HFFc6 (cell line): Measurements from ENCODE around the gene ZNRF2. TPM values are rescaled to one million over a fixed set of nuclear protein-coding genes. Genes with fewer than 3 reads are reported as not detected.
"Not testable (repeated sequence)": the region's sequence is repeated elsewhere in the genome, so short reads cannot be mapped to it uniquely, and the experiment has no call there.

Experiments used
- DNase-seq: peaks from one replicate; pipeline ENCODE4 v3.0.0-alpha.2; 2018
- H3K27ac Mint-ChIP-seq: 2 replicates; pipeline ENCODE4 v1.8.0; 2020; ENCODE audit warnings: mild to moderate bottlenecking, mixed read lengths
- H3K27me3 Mint-ChIP-seq: 2 replicates; pipeline ENCODE4 v1.8.0; 2021; ENCODE audit warnings: mild to moderate bottlenecking, moderate library complexity, mixed read lengths; ENCODE audit not compliant: insufficient read depth
- H3K36me3 Mint-ChIP-seq: 2 replicates; pipeline ENCODE4 v1.8.0; 2021; ENCODE audit warnings: low read depth, mixed read lengths
- H3K4me1 Mint-ChIP-seq: 2 replicates; pipeline ENCODE4 v1.8.0; 2020; ENCODE audit warnings: low read depth, mixed read lengths
- H3K4me3 Mint-ChIP-seq: 2 replicates; pipeline ENCODE4 v1.8.0; 2020; ENCODE audit warnings: mild to moderate bottlenecking, moderate library complexity, mixed read lengths
- H3K9me3 Mint-ChIP-seq: 2 replicates; pipeline ENCODE4 v1.8.0; 2020; ENCODE audit warnings: mild to moderate bottlenecking, mixed read lengths
- CTCF ChIP-seq: fragments of 200-600 bp; sonication (generic); IDR thresholded peaks from 2 replicates; pipeline ENCODE4 v1.5.0; 2021; ENCODE audit warnings: antibody characterized with exemption, mild to moderate bottlenecking
- total RNA-seq, 6 experiments: library from RNA; stranded (reverse); fragmentation: NEBNext Ultra II Directional; extraction: Animal tissue kit (Norgen Biotek cat#: 25700); gene quantifications; 2 replicates in 1 of 6; 3 replicates in 5 of 6; pipeline ENCODE4 v1.2.3, GENCODE V29; 2021

Gene ZNRF2
- total RNA-seq, 6 experiments from 2014 or later, result 2.3 to 3.1 (median 2.7) TPM

GRCh38 chr7:30282735-30283134, 1.7 kb upstream of the ZNRF2 start:
- H3K9me3 Mint-ChIP-seq, result 0 out of 2 replicates have a peak, but pooled peaks cover 4% of the 10 kb centered on the region
- peaks cover 9% of the 10 kb centered on the region for H3K27me3 Mint-ChIP-seq
- no peak overlapping the region for H3K27ac Mint-ChIP-seq
- peaks cover 9% of the 10 kb centered on the region for H3K36me3 Mint-ChIP-seq
- no peak overlapping the region for H3K4me3 Mint-ChIP-seq
- DNase-seq, result no peak
- H3K4me1 Mint-ChIP-seq, result peaks cover 19% of the 10 kb centered on the region
- TF ChIP-seq CTCF, result no peak

GRCh38 chr7:30285067-30285535, 704 bp downstream of the ZNRF2 start:
- peaks cover 31% of the 10 kb centered on the region for H3K4me1 Mint-ChIP-seq

GRCh38 chr7:30285536-30286284, 1.3 kb downstream of the ZNRF2 start:
- Mint-ChIP-seq H3K4me1 (peaks cover 37% of the 10 kb centered on the region), H3K4me3 (peak overlapping the region; percentile 98), H3K27me3 (no peaks in the 10 kb centered on the region), H3K36me3 (peaks cover 9% of the 10 kb centered on the region), H3K9me3 (0 out of 2 replicates have a peak, but pooled peaks cover 4% of the 10 kb centered on the region), H3K27ac (peak overlapping the region; percentile 91)
- TF ChIP-seq CTCF, result no peak
- peak; percentile 57 for DNase-seq

More at GRCh38 chr7:30285067-30285535, 704 bp downstream of the ZNRF2 start:
- no peaks in the 10 kb centered on the region for H3K27me3 Mint-ChIP-seq
- H3K9me3 Mint-ChIP-seq, result 0 out of 2 replicates have a peak, but pooled peaks cover 4% of the 10 kb centered on the region
- no peak for DNase-seq
- no peak; the same call in 1 of the 2 replicates for TF ChIP-seq CTCF
- peaks cover 9% of the 10 kb centered on the region for H3K36me3 Mint-ChIP-seq
- peak overlapping the region; percentile 84 for H3K4me3 Mint-ChIP-seq
- H3K27ac Mint-ChIP-seq, result peak overlapping the region; percentile 33

DNA sequence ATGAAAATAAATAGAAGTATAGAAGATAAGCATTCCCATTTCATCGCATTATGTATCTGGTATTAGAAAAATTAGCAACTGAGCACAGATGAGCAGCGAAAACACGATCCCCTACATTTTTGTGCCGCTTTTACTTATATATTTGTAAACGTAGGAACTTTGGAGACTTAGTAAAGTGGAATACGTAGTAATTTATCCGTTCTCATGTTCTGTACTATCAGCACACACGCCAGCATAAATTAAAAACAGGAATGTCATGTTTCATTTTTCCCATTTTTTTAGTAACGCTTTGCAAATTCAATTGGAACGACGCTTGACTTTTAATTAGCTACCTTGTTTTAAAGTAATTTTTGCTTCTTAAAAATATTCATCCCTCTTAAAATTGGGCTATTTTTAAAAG, 2.4 kb downstream of the ZNRF2 start:
- TF ChIP-seq CTCF, result no peak
- Mint-ChIP-seq H3K36me3 (peaks cover 9% of the 10 kb centered on the region), H3K4me3 (peak overlapping the region; percentile 98)

DNA sequence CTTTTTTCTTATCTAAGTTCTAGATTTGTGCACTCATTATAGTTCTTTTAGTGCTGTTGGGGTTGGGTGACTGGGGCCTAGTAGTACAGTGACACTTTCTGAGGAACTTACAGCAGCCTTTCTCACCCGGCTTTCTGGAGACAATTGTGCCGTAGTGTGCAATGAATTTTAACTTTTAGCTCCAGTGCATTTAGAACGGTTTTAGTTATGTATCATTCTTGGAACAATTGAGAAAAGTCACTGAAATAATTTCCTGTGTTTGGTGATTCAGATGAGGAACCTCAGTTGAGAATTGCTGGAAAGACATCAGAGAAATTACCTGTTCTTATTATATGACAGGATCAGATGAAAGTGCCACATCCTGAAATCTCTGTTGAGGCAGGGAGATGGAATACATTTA, 3.2 kb downstream of the ZNRF2 start:
- H3K4me1 Mint-ChIP-seq, result peaks cover 42% of the 10 kb centered on the region
- not testable (repeated sequence) for H3K27me3 Mint-ChIP-seq, DNase-seq, H3K9me3 Mint-ChIP-seq, H3K4me3 Mint-ChIP-seq, H3K36me3 Mint-ChIP-seq, H3K27ac Mint-ChIP-seq

More for the DNA sequence above, 2.4 kb downstream of the ZNRF2 start:
- Mint-ChIP-seq H3K27ac (peak overlapping the region; percentile 91), H3K27me3 (no peaks in the 10 kb centered on the region), H3K4me1 (peaks cover 42% of the 10 kb centered on the region), H3K9me3 (0 out of 2 replicates have a peak, but pooled peaks cover 4% of the 10 kb centered on the region)
- DNase-seq, result no peak

GRCh38 chr7:30289634-30290033, 5.2 kb downstream of the ZNRF2 start:
- not testable (repeated sequence) for H3K27ac Mint-ChIP-seq, H3K4me3 Mint-ChIP-seq, DNase-seq, H3K27me3 Mint-ChIP-seq, H3K9me3 Mint-ChIP-seq, H3K36me3 Mint-ChIP-seq
- H3K4me1 Mint-ChIP-seq, result peaks cover 38% of the 10 kb centered on the region

- DNase-seq, H3K9me3 Mint-ChIP-seq, H3K27me3 Mint-ChIP-seq, H3K36me3 Mint-ChIP-seq, H3K4me3 Mint-ChIP-seq: not testable (repeated sequence)
- H3K4me1 Mint-ChIP-seq, result peaks cover 38% of the 10 kb centered on the region
- H3K27ac Mint-ChIP-seq, result peak overlapping the region; percentile 38; the same call in 1 of the 2 replicates
Measured at GRCh38 chr7:30290317-30290716, 5.9 kb downstream of the ZNRF2 start.

- H3K4me1 Mint-ChIP-seq, result peaks cover 23% of the 10 kb centered on the region
- H3K27ac Mint-ChIP-seq, H3K9me3 Mint-ChIP-seq, H3K4me3 Mint-ChIP-seq, DNase-seq, H3K36me3 Mint-ChIP-seq, H3K27me3 Mint-ChIP-seq: not testable (repeated sequence)
Measured at GRCh38 chr7:30292416-30293038, 8.1 kb downstream of the ZNRF2 start.

- H3K4me3 Mint-ChIP-seq, H3K4me1 Mint-ChIP-seq, DNase-seq, H3K27ac Mint-ChIP-seq, H3K9me3 Mint-ChIP-seq, H3K36me3 Mint-ChIP-seq, H3K27me3 Mint-ChIP-seq: not testable (repeated sequence)
Measured at GRCh38 chr7:30296304-30296703, 11.9 kb downstream of the ZNRF2 start.
